ENCODE results near the gene BRSK2.
"Not testable (repeated sequence)": the region's sequence is repeated elsewhere in the genome, so short reads cannot be mapped to it uniquely, and the experiment has no call there.

BRSK2 gene

DNA sequence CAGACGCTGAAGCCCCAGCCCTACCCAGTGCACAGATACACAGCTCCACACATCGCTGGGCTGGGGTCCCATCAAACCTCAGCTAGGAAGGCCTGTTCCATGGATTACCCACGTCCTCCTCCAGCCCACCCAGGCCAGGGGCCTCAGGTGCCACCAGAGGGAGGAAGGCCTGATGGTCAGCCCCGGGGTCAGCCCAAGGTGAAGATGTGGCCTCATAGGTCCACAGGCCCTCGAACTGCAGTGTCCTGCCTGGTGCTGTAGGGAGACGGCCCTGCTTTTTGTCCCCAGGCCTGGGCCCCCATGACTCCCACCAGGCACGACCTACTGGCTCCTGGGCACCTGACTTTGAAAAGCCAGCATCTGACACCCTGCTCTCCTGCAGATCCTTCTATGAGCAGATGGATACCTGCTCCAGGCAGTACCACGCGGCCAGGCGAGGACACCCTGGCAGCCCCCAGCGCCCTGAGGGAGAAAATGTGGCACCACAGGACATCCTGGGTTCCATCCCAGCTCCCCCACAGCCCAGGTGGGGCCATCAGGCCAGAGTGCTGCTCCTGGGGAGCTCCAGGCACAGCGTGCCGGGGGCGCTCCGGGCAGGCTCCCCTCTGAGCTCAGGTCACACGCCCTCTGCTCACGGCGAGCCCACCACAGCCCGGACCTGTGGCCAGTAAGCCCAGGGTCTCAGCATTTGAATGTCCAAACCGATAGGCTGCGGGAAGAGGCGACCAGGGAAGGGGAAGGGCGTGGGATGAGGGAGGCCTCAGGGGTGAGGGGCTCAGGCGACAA lies 112.6 kb downstream of the BRSK2 start:
- no peak for DNase-seq

DNA sequence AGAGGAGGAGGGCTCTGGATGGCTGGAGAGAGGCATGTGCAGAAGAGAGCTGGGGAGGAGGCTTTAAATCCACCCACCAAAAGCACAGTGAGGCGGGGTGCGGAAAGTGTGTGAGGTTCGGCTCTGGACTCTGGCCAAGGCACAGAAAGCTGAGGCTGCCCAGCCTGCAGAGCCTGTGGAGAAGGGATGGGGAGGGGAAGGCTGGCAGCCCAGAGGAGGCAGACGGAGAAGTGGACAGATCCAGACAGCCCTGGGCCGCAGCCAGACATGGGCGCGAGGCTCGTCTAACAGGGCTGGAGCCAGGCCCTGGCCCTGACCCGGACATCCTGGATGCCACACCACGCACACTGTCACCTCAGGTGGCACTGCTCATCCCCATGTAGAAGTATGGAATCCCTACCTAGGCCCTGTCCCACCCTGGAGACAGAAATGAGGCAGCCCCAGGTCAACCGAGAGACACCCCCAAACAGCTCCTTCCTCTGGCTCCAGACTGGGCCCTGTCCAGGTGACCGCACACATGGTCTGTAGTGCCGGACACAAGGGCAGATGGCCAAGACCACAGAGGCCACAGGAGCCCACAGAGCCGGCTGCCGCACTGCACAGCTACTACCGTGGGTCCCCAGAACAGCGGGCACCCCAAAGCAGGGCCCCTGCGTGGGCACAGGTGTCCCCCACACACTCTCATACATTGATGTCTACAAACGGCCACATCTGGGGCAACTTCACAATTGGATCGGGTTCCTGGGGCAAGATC lies 113.4 kb downstream of the BRSK2 start:
- no peak for DNase-seq

DNA sequence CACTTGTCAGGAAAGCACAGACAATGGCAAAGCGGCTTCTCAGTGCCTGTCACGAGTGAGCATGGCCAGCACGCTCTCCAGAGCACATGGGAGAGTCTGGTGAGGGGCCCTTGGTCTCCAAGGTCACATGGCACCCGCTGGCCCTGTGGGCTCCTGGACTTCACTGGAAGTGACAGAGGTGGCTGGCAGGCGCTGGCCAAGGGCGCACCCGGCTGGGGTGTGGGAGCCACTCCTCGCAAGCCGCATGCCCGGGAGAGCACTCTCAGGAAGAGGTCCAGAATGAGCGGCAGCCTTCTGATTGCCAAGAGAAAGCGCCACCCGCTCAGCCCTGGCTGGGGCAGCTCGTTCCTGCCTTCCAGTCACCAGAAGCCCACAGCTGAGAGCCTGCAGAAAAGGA lies 114.0 kb downstream of the BRSK2 start:
- no peak for DNase-seq

DNA sequence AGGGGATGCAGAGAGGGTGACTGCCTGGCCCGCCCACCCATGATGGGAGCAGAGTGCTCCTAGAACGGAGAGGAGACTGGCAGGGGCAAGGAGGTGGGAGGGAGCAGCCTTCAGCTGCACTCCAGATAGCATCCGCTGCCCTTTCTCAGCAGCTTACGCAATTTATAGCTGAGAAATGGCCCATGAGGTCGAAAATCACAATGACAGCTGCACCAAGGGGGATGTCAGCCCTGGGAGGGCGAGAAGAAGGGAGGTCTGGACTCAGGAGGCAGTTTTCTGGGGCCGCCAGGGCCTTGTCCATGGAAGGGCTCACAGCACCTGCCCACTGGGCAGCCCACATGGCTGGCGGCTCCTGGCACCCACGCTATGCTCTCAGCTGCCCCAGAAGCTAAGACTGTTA lies 114.4 kb downstream of the BRSK2 start:
- no peak for DNase-seq

DNA sequence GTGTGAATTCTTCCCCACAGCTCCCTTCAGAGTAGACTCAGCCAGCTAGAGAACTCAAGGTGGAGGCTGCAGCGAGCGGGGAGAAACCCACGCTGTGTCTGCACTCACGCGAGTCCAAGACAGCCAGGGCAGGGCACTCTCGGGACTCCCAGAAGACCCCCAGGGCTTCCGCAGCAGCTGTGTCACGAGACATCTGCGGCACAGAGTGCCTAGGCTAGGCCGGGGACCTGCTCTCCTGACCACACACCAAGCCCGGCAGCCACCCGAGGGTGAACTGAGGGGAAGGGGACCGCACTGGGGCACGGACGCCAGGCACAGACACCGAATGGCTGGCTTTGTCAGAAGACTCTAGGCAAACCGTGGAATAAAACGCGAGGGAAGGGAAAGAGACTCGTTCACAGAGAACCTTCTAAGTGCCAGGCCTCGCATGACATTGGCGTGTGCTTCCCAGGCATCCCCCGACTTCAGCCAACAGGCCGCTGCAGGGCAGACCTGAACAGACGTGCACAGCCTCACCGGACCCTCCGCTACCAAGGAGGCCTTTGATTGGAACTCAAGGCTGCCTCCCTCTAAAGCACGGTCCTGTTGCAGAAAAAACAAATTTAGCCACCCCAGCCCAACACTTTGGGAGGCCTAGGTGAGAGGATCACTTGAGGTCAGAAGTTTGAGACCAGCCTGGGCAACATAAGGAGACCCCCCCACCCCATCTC lies 115.0 kb downstream of the BRSK2 start:
- DNase-seq: no peak

DNA sequence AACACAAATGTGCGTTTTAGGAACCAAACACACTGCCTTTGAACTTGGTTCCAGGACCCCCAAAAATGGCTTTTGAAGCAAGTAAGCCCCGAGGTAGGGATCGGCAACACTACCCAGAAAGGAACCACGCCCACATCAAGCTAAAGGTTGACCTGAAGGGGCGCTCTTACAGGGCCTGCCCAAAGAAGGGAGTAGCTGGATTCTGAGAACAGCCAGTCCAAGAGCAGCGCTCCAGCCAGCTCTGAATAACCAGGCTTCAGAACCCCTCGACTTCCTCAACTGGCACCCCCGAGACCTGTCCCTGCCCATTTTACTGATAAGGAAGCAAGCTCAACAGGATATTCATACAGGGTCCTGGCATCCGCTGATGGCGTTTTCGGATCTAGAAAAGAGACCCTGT lies 115.7 kb downstream of the BRSK2 start:
- no peak for DNase-seq

DNA sequence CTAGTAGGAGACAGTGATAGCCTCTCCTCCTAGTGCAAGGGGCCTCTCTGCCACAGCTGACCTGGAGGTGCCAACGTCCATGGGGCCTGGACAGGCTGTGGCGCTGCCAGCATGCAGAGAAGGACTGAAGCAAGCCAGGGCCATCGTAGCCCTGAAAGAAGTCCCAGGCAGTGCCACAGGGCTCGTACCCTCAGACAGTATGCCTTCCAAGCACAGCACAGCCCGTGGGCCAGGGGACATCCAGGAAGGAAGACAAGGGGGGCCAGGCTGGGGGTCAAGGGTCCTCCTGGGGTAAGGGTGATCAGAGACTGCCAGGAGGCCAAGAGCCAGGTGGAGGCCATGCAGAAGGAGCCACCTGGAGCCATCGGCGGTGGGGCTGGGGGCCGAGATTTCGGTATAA lies 117.2 kb downstream of the BRSK2 start:
- no peak for DNase-seq

DNA sequence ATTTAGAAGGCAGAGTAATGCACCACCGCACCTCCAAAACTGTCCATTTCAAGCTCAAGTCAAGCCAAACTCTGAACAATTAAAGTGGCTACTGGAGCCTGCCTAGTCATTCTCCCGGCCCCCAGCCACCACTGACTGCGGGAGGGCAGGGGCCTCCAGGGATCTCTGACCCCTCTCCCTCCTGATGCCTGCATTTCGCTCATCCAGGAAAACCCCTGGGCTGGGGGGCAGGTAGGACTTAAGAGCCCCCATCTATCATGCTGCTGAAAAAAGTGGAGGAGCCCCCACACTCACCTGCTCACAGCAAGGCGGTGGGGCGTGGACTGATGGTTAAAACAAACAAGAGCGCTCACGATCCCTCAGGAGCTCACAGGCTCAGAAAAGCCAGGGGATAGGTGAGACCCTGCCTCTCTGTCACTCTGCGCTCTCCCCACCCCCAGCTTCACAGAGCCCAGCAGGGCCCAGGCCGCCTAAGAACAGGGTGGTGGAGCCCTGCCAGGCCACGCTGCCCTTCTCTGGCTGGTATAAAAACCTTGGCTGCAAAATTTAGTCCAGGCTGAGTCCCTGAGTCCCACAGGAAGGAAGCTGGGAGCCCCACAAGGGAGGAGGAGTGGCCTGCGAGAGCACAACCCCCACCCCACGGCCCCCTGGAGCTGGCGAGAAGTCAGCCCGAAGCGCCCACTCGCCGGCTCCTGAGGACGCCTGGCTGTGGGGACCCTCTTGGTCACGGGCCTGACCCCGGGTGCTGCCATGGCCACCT lies 117.8 kb downstream of the BRSK2 start:
- DNase-seq: no peak

DNA sequence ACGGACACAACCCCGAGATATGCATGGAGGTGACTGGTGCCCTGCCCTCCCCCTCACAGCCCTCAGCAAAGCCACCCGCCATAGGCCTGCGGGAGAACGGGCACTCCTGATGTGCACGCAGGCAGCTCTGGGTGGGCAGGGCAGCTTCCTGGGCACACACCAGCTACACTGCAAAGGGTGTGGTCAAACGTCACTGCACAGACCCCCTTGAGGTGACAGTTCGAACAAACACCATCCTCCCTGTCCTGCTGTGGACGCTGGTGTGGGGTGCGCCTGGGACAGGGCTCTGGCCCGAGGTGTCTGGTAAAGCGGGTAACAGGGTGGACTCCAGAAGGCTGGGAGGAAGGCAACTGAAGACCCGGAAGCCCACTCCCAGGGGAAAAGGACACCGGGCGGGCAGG lies 118.8 kb downstream of the BRSK2 start:
- no peak for DNase-seq

DNA sequence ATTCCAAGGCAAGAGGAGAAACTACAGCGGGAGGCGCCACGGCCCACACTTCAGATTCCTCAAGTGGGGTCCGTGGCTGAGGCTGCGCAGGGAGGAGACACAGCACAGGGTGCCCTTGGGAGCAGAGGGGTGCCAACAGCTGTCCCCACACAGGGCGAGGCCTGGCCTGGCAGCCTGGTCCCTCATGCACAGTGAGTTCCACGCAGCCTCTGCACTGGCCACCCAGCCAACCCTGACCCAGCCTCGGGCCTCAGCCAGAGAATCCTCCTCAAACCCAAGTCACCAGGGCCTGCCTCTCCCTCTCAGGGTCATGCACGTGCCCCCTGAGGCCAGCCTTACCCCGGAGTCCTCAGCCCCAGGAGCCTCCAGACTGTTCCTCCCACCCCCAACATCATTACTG lies 119.3 kb downstream of the BRSK2 start:
- DNase-seq: no peak

DNA sequence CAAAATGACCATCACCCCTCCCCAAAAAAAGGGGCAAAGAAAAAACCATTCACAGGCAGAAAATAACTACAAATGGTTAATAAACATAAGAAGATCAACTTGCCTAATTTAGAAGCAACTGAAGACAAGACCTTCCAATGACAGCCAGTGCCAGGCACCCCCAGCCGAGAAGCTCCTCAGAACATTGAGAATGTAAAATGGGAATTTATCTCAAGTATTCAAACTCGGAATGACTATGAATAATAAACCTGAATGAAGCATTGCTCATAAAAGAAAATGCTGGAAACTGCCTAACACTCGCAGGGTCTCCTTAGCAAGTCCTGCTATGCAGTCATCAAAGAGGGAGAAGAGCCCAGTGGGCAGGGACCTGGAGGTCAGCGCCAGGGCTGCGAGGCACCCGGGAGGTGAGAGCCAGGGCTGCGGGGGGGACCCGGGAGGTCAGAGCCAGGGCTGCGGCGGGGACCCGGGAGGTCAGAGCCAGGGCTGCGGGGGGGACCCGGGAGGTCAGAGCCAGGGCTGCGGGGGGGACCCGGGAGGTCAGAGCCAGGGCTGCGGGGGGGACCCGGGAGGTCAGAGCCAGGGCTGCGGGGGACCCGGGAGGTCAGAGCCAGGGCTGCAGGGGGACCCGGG lies 120.0 kb downstream of the BRSK2 start:
- no peak for DNase-seq

DNA sequence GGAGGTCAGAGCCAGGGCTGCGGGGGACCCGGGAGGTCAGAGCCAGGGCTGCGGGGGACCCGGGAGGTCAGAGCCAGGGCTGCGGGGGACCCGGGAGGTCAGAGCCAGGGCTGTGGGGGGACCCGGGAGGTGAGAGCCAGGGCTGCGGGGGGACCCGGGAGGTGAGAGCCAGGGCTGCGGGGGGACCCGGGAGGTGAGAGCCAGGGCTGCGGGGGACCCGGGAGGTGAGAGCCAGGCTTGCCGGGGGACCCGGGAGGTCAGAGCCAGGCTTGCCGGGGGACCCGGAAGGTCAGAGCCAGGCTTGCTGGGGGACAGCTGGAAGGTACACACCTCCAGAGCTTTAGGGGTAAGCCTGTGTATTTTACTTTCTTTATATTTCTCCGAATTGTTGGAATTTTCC lies 120.6 kb downstream of the BRSK2 start:
- DNase-seq: not testable (repeated sequence)

DNA sequence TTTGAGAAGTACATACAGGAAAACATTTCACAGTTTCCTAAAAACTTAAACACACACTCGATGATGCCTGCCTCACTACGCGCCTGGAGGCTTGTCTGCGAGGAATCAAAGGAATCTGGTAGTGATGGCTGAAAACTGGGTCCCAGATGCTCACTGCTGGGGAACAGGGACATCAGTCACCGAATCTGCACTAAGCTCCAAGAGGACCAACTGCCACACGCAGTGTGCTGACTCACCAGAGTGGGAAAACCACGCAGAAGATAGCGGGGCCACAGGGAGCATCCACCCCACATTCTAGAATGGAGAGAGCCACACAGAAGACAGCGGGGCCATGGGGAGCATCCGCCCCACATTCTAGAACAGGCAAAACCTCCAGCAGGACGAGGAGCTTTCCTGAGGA lies 121.2 kb downstream of the BRSK2 start:
- DNase-seq: no peak

DNA sequence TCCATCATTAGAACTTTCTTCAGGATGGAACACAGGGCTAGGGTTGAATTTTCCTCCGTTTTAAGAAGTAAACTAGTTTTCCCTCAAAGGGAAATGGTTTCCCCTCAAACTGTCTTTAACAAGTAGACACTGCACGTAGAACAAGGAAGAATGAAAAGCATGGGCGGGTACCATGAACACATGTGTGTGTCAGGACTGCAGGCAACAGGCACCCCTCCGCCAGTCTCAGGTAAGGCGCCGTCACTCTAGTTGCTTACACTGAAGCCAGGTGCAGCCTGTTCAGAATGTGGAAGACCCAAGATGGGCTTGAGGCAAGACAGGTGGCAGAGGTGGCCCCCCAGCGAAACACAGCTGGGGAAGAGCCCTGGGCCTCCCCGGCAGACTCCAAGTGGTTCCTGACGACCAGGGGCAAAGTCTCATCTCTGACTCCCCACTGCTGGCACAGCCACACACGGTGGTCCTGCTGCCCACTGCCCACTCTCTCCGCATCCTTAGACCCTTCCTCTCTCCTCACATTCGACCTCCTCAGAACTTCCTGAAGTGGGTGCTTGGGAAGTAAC lies 122.3 kb downstream of the BRSK2 start:
- DNase-seq: no peak
